DND-41 (cell line): ENCODE data around the gene PID1.

ENCODE experiments used
- ATAC-seq: fragments of 200-7000 bp; cut with Tn5 transposase; 3 replicates; pipeline ENCODE4 v1.9.1; 2021; ENCODE audit warnings: low read depth; ENCODE audit not compliant: insufficient read depth
- DNase-seq: peaks from one replicate; pipeline ENCODE4 v3.0.0-alpha.2; 2020
- H2AFZ ChIP-seq: 2 replicates; pipeline ENCODE4 v1.6.0; 2012; ENCODE audit warnings: low read depth, low read length
- H3K27ac ChIP-seq: 2 replicates; pipeline ENCODE4 v1.5.1; 2012; ENCODE audit warnings: low read length, inconsistent platforms
- H3K27me3 ChIP-seq: fragments of 200-600 bp; sonication (generic); 2 replicates; pipeline ENCODE4 v1.6.0; 2012; ENCODE audit warnings: low read length, mild to moderate bottlenecking, inconsistent platforms; ENCODE audit not compliant: insufficient read depth, poor library complexity
- H3K36me3 ChIP-seq: 2 replicates; pipeline ENCODE4 v1.5.1; 2012; ENCODE audit warnings: low read length, inconsistent platforms; ENCODE audit not compliant: insufficient read depth
- H3K4me1 ChIP-seq: 2 replicates; pipeline ENCODE4 v1.5.1; 2012; ENCODE audit warnings: mild to moderate bottlenecking, low read length; ENCODE audit not compliant: insufficient read depth
- H3K4me2 ChIP-seq: 2 replicates; pipeline ENCODE4 v1.6.0; 2012; ENCODE audit warnings: mild to moderate bottlenecking, moderate library complexity, low read length, inconsistent platforms; ENCODE audit not compliant: insufficient read depth
- H3K4me3 ChIP-seq, 2 experiments: fragments of 200-600 bp in 1 of 2; shearing (Covaris generic) in 1 of 2; 2 replicates each; pipeline ENCODE4 v1.5.1; 2012 to 2016; ENCODE audit warnings: inconsistent platforms in 2 of 2, low read length in 2 of 2, mild to moderate bottlenecking in 2 of 2, low read depth in 1 of 2, moderate library complexity in 1 of 2
- H3K79me2 ChIP-seq: 2 replicates; pipeline ENCODE4 v1.6.0; 2012; ENCODE audit warnings: low read length, inconsistent platforms; ENCODE audit not compliant: insufficient read depth
- H3K9ac ChIP-seq: 2 replicates; pipeline ENCODE4 v1.6.0; 2012; ENCODE audit warnings: low read depth, mild to moderate bottlenecking, inconsistent platforms, low read length, moderate library complexity
- H3K9me3 ChIP-seq: 2 replicates; pipeline ENCODE4 v1.5.1; 2012; ENCODE audit warnings: low read length, moderate library complexity, mild to moderate bottlenecking, inconsistent platforms; ENCODE audit not compliant: insufficient read depth, severe bottlenecking
- H4K20me1 ChIP-seq: 2 replicates; pipeline ENCODE4 v1.6.0; 2012; ENCODE audit warnings: low read length; ENCODE audit not compliant: insufficient read depth
- CTCF ChIP-seq: IDR thresholded peaks from 2 replicates; pipeline ENCODE4 v1.5.1; 2012; ENCODE audit warnings: borderline replicate concordance, low read length, moderate library complexity, mild to moderate bottlenecking; ENCODE audit not compliant: poor library complexity, severe bottlenecking; ENCODE audit errors: extremely low read depth
- EZH2 ChIP-seq: IDR thresholded peaks from 3 replicates; pipeline ENCODE4 v1.6.1; 2012; ENCODE audit warnings: borderline replicate concordance, low read depth, mild to moderate bottlenecking, moderate library complexity, low read length, inconsistent platforms; ENCODE audit not compliant: severe bottlenecking

Gene PID1

DNA sequence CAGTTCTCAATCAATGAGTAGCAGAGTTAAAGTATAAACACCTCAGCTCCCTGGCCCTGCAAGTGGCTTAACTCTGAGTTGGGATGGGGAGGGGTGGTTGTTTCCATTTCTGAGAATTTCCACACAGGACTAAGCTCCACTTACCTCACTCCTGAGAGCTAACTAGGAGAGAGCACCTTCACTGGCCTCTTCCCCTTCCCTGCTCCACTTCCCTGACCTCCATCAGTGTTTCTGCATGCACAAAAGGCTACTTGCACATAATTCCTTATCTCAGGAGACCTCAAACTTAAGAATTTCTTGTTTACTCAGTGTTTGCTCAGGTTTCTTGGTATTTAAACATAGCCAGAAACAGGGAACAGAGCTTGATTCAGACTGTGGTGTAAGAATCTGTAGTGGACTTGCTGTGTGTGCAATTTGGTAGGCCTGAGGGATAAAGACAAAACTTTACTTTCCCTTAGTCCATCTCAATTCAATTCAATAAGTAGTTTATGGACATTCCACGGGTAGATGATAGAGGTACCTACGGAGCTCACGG is 97.2 kb downstream of the PID1 start:
- Histone ChIP-seq H3K4me1 (no peaks in the 10 kb centered on the region), H3K27ac (no peak overlapping the region), H3K79me2 (no peaks in the 10 kb centered on the region), H3K4me2 (no peak overlapping the region), H2AFZ (no peak overlapping the region), H4K20me1 (no peaks in the 10 kb centered on the region), H3K9me3 (no peaks in the 10 kb centered on the region), H3K4me3 (no peak overlapping the region), H3K36me3 (no peaks in the 10 kb centered on the region), H3K27me3 (no peaks in the 10 kb centered on the region), H3K9ac (no peak overlapping the region)
- ATAC-seq: no peak
- no peak for DNase-seq
- TF ChIP-seq CTCF (no peak), EZH2 (no peak)

DNA sequence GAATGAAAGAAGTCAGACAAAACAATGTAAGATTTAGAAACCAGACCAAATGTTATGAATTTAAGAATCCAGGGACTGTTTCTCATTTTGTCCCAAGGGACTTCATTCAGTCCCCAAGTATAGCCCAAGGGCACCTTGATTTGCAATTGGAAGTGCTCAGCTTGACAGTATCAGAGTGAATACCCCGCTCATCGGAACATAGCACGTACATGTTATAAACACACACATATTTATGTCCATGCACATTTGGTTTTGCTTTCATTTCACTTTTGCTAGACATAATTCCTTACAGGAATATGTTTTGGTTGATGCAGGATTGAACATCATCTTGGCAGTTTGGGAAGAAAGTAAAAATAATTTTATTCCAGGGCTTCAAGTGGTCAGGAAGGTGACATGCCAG is 100.2 kb downstream of the PID1 start:
- H4K20me1 ChIP-seq: no peaks in the 10 kb centered on the region
- no peaks in the 10 kb centered on the region for H3K27me3 ChIP-seq
- no peak overlapping the region for H3K4me3 ChIP-seq
- no peak overlapping the region for H2AFZ ChIP-seq
- no peaks in the 10 kb centered on the region for H3K4me1 ChIP-seq
- no peak for ATAC-seq
- DNase-seq: no peak
- H3K9ac ChIP-seq: no peak overlapping the region
- no peaks in the 10 kb centered on the region for H3K36me3 ChIP-seq
- H3K27ac ChIP-seq: no peak overlapping the region
- no peak overlapping the region for H3K4me2 ChIP-seq
- no peaks in the 10 kb centered on the region for H3K9me3 ChIP-seq
- TF ChIP-seq EZH2 (no peak), CTCF (no peak)
- H3K79me2 ChIP-seq: no peaks in the 10 kb centered on the region

- no peaks in the 10 kb centered on the region for H3K9me3 ChIP-seq
- no peak overlapping the region for H2AFZ ChIP-seq
- no peaks in the 10 kb centered on the region for H3K79me2 ChIP-seq
- H3K9ac ChIP-seq: no peak overlapping the region
- no peak for TF ChIP-seq EZH2
- no peak for TF ChIP-seq CTCF
- no peaks in the 10 kb centered on the region for H3K27me3 ChIP-seq
- no peak overlapping the region for H3K4me2 ChIP-seq
- no peak overlapping the region for H3K27ac ChIP-seq
- no peaks in the 10 kb centered on the region for H3K4me1 ChIP-seq
- H3K36me3 ChIP-seq: no peaks in the 10 kb centered on the region
- no peaks in the 10 kb centered on the region for H4K20me1 ChIP-seq
- ATAC-seq (no peak), DNase-seq (no peak)
- no peak overlapping the region for H3K4me3 ChIP-seq
These were observed 100.9 kb downstream of the PID1 start for GRCh38 chr2:229170171-229170570.

GRCh38 chr2:229169751-229170150 is 101.3 kb downstream of the PID1 start:
- DNase-seq: no peak
- TF ChIP-seq EZH2: no peak
- TF ChIP-seq CTCF: no peak
- Histone ChIP-seq H3K9me3 (no peaks in the 10 kb centered on the region), H3K27ac (no peak overlapping the region), H3K4me2 (no peak overlapping the region), H3K4me3 (no peak overlapping the region), H2AFZ (no peak overlapping the region), H4K20me1 (no peaks in the 10 kb centered on the region), H3K27me3 (no peaks in the 10 kb centered on the region), H3K9ac (no peak overlapping the region), H3K79me2 (no peaks in the 10 kb centered on the region), H3K36me3 (no peaks in the 10 kb centered on the region), H3K4me1 (no peaks in the 10 kb centered on the region)
- ATAC-seq: no peak
